ENCODE data around the gene FBXO31. TPM values are rescaled to one million over a fixed set of nuclear protein-coding genes. Genes with fewer than 3 reads are reported as not detected.
A peak's percentile ranks its signal among the peaks of the same experiment; 100 is the strongest.
"Not testable (repeated sequence)": the region's sequence is repeated elsewhere in the genome, so short reads cannot be mapped to it uniquely, and the experiment has no call there.

The FBXO31 gene
- total and polyA plus RNA-seq, 2 experiments from 2014 or later, result 16.5 to 28.9 TPM

DNA sequence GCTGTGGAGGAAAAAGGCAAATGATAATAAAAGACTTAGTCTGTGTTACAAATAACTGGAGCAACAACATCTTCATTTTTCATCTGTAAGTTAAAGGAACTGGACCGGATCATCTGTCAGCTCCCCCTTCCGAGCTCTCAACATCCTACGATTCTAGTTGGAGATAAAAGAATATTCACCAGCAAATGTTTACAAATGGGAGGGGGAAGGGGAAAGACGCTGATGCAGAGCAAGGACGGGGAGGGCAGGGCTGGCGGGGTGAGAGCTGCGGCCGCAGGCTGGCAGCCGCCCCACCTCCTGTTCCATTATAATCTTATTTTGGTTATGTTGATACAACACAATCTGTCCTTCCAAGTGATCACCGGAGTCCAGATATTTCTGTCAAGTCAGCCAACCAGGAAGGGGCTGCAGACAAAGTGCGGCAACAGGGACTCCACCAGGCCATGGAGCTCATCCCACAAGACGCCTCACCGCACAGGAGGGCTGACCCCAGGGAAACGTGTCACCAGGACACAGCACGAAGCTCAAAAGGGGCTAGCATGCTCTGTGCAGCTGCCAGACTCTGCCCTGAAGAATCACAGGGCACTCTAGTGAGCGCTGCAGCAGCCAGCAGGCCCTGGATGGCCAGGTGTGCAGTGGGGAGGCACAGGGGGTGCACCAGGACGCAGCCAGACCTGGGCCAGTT lies 19.7 kb downstream of the FBXO31 start:
- H3K9me3 ChIP-seq (ENCODE audit: low read depth), result no peaks in the 10 kb centered on the region
- H3K9me2 ChIP-seq (replicated peaks; ENCODE audit: insufficient read depth), result no peaks in the 10 kb centered on the region
- WGBS (ENCODE audit: low lambda C conversion rate, missing lambda C conversion rate), result 58% methylated on average over 16 of the region's 17 CpGs
- no peaks in the 10 kb centered on the region for H3K36me3 ChIP-seq (replicated peaks; ENCODE audit: insufficient read depth, low read depth)
- peak overlapping the region; percentile 52 for H3K4me2 ChIP-seq
- H3K27ac ChIP-seq, result peak overlapping the region; percentile 48
- H3K4me3 ChIP-seq, result no peak overlapping the region
- peaks cover 11% of the 10 kb centered on the region for H3K4me1 ChIP-seq (ENCODE audit: insufficient read depth)
- peaks cover 37% of the 10 kb centered on the region for H4K20me1 ChIP-seq (ENCODE audit: insufficient read depth, poor library complexity, severe bottlenecking)
- TF ChIP-seq, protein P1, sequence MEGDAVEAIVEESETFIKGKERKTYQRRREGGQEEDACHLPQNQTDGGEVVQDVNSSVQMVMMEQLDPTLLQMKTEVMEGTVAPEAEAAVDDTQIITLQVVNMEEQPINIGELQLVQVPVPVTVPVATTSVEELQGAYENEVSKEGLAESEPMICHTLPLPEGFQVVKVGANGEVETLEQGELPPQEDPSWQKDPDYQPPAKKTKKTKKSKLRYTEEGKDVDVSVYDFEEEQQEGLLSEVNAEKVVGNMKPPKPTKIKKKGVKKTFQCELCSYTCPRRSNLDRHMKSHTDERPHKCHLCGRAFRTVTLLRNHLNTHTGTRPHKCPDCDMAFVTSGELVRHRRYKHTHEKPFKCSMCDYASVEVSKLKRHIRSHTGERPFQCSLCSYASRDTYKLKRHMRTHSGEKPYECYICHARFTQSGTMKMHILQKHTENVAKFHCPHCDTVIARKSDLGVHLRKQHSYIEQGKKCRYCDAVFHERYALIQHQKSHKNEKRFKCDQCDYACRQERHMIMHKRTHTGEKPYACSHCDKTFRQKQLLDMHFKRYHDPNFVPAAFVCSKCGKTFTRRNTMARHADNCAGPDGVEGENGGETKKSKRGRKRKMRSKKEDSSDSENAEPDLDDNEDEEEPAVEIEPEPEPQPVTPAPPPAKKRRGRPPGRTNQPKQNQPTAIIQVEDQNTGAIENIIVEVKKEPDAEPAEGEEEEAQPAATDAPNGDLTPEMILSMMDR (IDR thresholded peaks at IDR 0.05; ENCODE audit: poor library complexity), result no peak
- TF ChIP-seq EZH2 (IDR thresholded peaks at IDR 0.05; ENCODE audit: borderline replicate concordance) (no peak), EZH2phosphoT487 (IDR thresholded peaks at IDR 0.05; ENCODE audit: low read depth, severe bottlenecking, unreplicated experiment) (no peak)
- no peak overlapping the region for H2AFZ ChIP-seq
- no peak for DNase-seq (ENCODE audit: low spot score)
- H3K27me3 ChIP-seq, result no peaks in the 10 kb centered on the region
- peaks cover 66% of the 10 kb centered on the region for H3K79me2 ChIP-seq

GRCh38 chr16:87362828-87363559 lies 20.6 kb downstream of the FBXO31 start:
- not testable (repeated sequence) for H2AFZ ChIP-seq; H3K9me3 ChIP-seq (ENCODE audit: low read depth); DNase-seq (ENCODE audit: low spot score); H3K4me3 ChIP-seq; H3K27me3 ChIP-seq; H3K36me3 ChIP-seq (replicated peaks; ENCODE audit: insufficient read depth, low read depth); H3K9me2 ChIP-seq (replicated peaks; ENCODE audit: insufficient read depth)
- WGBS (ENCODE audit: low lambda C conversion rate, missing lambda C conversion rate), result 93% methylated on average over 13 of the region's 13 CpGs
- peaks cover 11% of the 10 kb centered on the region for H3K4me1 ChIP-seq (ENCODE audit: insufficient read depth)
- peak overlapping the region; percentile 48 for H3K27ac ChIP-seq
- peaks cover 56% of the 10 kb centered on the region for H3K79me2 ChIP-seq
- peaks cover 30% of the 10 kb centered on the region for H4K20me1 ChIP-seq (ENCODE audit: insufficient read depth, poor library complexity, severe bottlenecking)
- peak overlapping the region; percentile 52 for H3K4me2 ChIP-seq

DNA sequence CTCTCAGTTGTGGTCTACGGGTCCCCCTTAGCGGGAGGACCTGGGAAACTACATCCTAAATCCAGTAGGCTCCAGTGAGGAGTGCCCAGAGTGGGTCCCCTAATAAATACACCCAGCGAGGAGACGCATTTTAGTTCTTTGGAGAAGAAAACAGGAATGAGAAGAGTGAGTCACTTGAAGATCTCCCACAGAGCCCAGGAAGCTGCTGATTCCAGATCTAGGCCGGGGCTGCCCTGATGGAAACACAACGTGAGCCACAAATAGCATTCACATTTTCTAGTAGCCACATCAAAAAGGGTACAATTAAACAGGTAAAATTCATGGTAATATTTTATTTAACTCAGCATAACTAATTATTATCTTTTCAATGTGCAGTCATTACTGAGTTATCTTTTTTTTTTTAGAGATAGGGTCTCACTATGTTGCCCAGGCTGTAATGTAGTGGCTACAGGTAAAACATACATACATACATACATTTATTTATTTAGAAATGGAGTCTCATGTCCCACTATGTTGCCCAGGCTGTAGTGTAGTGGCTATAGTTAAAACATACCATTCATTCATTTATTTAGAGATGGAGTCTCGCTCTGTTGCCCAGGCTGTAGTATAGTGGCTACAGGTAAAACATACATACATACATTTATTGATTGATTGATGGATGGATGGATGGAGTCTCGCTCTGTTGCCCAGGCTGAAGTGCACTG lies 21.5 kb downstream of the FBXO31 start:
- Histone ChIP-seq H3K36me3 (replicated peaks; ENCODE audit: insufficient read depth, low read depth) (no peaks in the 10 kb centered on the region), H3K79me2 (peaks cover 47% of the 10 kb centered on the region), H3K4me2 (no peak overlapping the region), H3K9me3 (ENCODE audit: low read depth) (no peaks in the 10 kb centered on the region), H2AFZ (no peak overlapping the region), H3K27ac (no peak overlapping the region), H3K4me1 (ENCODE audit: insufficient read depth) (peaks cover 11% of the 10 kb centered on the region), H3K4me3 (no peak overlapping the region), H4K20me1 (ENCODE audit: insufficient read depth, poor library complexity, severe bottlenecking) (peaks cover 25% of the 10 kb centered on the region), H3K9me2 (replicated peaks; ENCODE audit: insufficient read depth) (no peaks in the 10 kb centered on the region), H3K27me3 (no peaks in the 10 kb centered on the region)
- no peak for DNase-seq (ENCODE audit: low spot score)
- WGBS (ENCODE audit: low lambda C conversion rate, missing lambda C conversion rate), result 98% methylated on average over 8 of the region's 8 CpGs
- TF ChIP-seq, protein P1 (IDR thresholded peaks at IDR 0.05; ENCODE audit: poor library complexity), result no peak
- TF ChIP-seq EZH2phosphoT487 (IDR thresholded peaks at IDR 0.05; ENCODE audit: low read depth, severe bottlenecking, unreplicated experiment), result no peak
- TF ChIP-seq EZH2 (IDR thresholded peaks at IDR 0.05; ENCODE audit: borderline replicate concordance), result no peak
